HG03139 (cell line): Measurements from ENCODE around the gene DLL3.

ENCODE experiments used
- ATAC-seq: cut with Tn5 transposase; IDR thresholded peaks from one replicate; pipeline ENCODE4 v1.9.1; 2021; ENCODE audit not compliant: unreplicated experiment

DLL3 gene

GRCh38 chr19:39550197-39550596, 51.5 kb downstream of the DLL3 start:
- ATAC-seq: no peak

GRCh38 chr19:39553082-39553652, 54.4 kb downstream of the DLL3 start:
- no peak for ATAC-seq

- ATAC-seq: no peak
Observed at GRCh38 chr19:39554701-39555311, 56.1 kb downstream of the DLL3 start.

- ATAC-seq: no peak
Observed at GRCh38 chr19:39555883-39556282, 57.1 kb downstream of the DLL3 start.
